Keratinocyte (primary cell): ENCODE data around the gene ZNF205. TPM values are rescaled to one million over a fixed set of nuclear protein-coding genes. Genes with fewer than 3 reads are reported as not detected.

Experiments
- DNase-seq: peaks from one replicate; pipeline ENCODE4 v3.0.0-alpha.2; 2011; ENCODE audit warnings: low read depth, missing footprints, low spot score
- FAIRE-seq: peaks from 2 replicates; lab custom pipeline; 2011; peaks lifted over from hg19 to GRCh38; lab: Jason Lieb, UNC
- H2AFZ ChIP-seq: 2 replicates; pipeline ENCODE4 v1.6.0; 2012; ENCODE audit warnings: low read length, control low read depth, inconsistent platforms; ENCODE audit not compliant: control insufficient read depth
- H3K27ac ChIP-seq: 2 replicates; pipeline ENCODE4 v1.5.1; 2011; ENCODE audit warnings: low read length; ENCODE audit not compliant: control insufficient read depth, insufficient read depth
- H3K27me3 ChIP-seq: 3 replicates; pipeline ENCODE4 v1.6.0; 2011; ENCODE audit warnings: low read length; ENCODE audit not compliant: control insufficient read depth, insufficient read depth; ENCODE audit errors: extremely low read depth
- H3K36me3 ChIP-seq, 2 experiments: 2 replicates in 1 of 2; 3 replicates in 1 of 2; pipeline ENCODE4 v1.5.1; 2011; ENCODE audit warnings: low read length in 2 of 2, mild to moderate bottlenecking in 1 of 2; ENCODE audit not compliant: control insufficient read depth in 2 of 2, insufficient read depth in 2 of 2; ENCODE audit errors: extremely low read depth in 1 of 2
- H3K4me1 ChIP-seq: 3 replicates; pipeline ENCODE4 v1.5.1; 2011; ENCODE audit warnings: low read length; ENCODE audit not compliant: control insufficient read depth, insufficient read depth; ENCODE audit errors: extremely low read depth
- H3K4me2 ChIP-seq: 3 replicates; pipeline ENCODE4 v1.6.0; 2011; ENCODE audit warnings: low read depth, low read length; ENCODE audit not compliant: control insufficient read depth, insufficient read depth; ENCODE audit errors: extremely low read depth
- H3K4me3 ChIP-seq, 3 experiments: fragments of 200-600 bp in 1 of 3; sonication (generic) in 1 of 3; 2 replicates in 2 of 3; 3 replicates in 1 of 3; pipeline ENCODE4 v1.5.1; 2011 to 2016; ENCODE audit warnings: low read length in 3 of 3, mild to moderate bottlenecking in 3 of 3, control low read depth in 2 of 3, inconsistent platforms in 1 of 3, low read depth in 1 of 3, mixed read lengths in 1 of 3, mixed run types in 1 of 3, moderate library complexity in 1 of 3; ENCODE audit not compliant: control insufficient read depth in 2 of 3, insufficient read depth in 2 of 3; ENCODE audit errors: extremely low read depth in 1 of 3
- H3K79me2 ChIP-seq: 2 replicates; pipeline ENCODE4 v1.6.0; 2012; ENCODE audit warnings: low read length; ENCODE audit not compliant: control insufficient read depth, insufficient read depth
- H3K9ac ChIP-seq: 3 replicates; pipeline ENCODE4 v1.6.0; 2011; ENCODE audit warnings: low read length; ENCODE audit not compliant: control insufficient read depth, insufficient read depth; ENCODE audit errors: extremely low read depth
- H3K9me1 ChIP-seq: 3 replicates; pipeline ENCODE4 v1.6.0; 2011; ENCODE audit warnings: low read length; ENCODE audit not compliant: control insufficient read depth, insufficient read depth; ENCODE audit errors: extremely low read depth
- H3K9me3 ChIP-seq: 2 replicates; pipeline ENCODE4 v1.5.1; 2012; ENCODE audit warnings: low read depth, low read length; ENCODE audit not compliant: control insufficient read depth
- H4K20me1 ChIP-seq: 3 replicates; pipeline ENCODE4 v1.6.0; 2011; ENCODE audit warnings: low read length; ENCODE audit not compliant: control insufficient read depth, insufficient read depth; ENCODE audit errors: extremely low read depth
- EZH2 ChIP-seq: IDR thresholded peaks from one replicate; pipeline ENCODE4 v1.6.1; 2012; ENCODE audit warnings: inconsistent platforms, mild to moderate bottlenecking, low read length, moderate library complexity
- dilution Hi-C: fragments of 300-500 bp; cut with MboI; formaldehyde crosslinking; loops from one replicate; pipeline ENCODE4 v1.7.0; 2020; ENCODE audit warnings: low sequenced_read_pairs; ENCODE audit not compliant: extremely low pct_ligation_motif_present
- polyA plus RNA-seq, 5 experiments: library from polyadenylated mRNA; depleted of rRNA in 3 of 5; stranded (reverse) in 3 of 5; stranded (forward) in 1 of 5; unstranded in 1 of 5; fragments of >200 nt; gene quantifications; 1 replicate in 1 of 5; 2 replicates in 3 of 5; 3 replicates in 1 of 5; pipeline versions ENCODE4 v1.2.1 to v1.2.3, GENCODE V29; 2011 to 2012; ENCODE audit warnings: missing spikeins in 2 of 5, low read depth in 1 of 5, low replicate concordance in 1 of 5
- TF ChIP-seq, protein P1 (sequence below), 3 experiments: IDR thresholded peaks in 1 of 3; conservative IDR thresholded peaks in 1 of 3; optimal IDR thresholded peaks in 1 of 3; 2 replicates in 2 of 3; 3 replicates in 1 of 3; pipeline versions ENCODE3 to v1.5.1; 2011; ENCODE audit warnings: low read length in 3 of 3, mild to moderate bottlenecking in 3 of 3, moderate library complexity in 2 of 3, control low read depth in 1 of 3, inconsistent platforms in 1 of 3; ENCODE audit not compliant: insufficient read depth in 2 of 3; ENCODE audit errors: extremely low read depth in 1 of 3

The ZNF205 gene
- polyA plus RNA-seq, 1 donor (not counting 4 experiments of a cell fraction or from before 2014, with no cell fraction given): 6.0 TPM

DNA sequence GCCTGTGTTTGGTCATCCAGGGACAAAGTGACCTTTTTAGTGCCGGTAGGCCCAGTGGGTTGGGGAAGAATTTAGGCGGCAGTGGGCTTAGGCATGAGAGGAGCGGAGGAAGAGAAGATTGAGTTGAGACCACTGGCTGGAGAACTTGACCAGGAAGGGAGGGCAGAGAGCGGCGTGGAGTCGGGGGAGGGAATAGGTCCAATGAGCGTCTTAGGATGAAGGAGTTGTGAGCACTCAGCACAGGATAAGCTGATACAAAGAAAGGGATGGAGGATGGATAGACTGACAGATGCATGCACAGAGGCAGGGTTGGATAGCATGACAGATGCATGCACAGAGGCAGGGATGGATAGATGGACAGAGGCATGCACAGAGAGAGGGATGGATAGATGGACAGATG lies 38.9 kb upstream of the ZNF205 start:
- no peak overlapping the region for H3K4me3 ChIP-seq

DNA sequence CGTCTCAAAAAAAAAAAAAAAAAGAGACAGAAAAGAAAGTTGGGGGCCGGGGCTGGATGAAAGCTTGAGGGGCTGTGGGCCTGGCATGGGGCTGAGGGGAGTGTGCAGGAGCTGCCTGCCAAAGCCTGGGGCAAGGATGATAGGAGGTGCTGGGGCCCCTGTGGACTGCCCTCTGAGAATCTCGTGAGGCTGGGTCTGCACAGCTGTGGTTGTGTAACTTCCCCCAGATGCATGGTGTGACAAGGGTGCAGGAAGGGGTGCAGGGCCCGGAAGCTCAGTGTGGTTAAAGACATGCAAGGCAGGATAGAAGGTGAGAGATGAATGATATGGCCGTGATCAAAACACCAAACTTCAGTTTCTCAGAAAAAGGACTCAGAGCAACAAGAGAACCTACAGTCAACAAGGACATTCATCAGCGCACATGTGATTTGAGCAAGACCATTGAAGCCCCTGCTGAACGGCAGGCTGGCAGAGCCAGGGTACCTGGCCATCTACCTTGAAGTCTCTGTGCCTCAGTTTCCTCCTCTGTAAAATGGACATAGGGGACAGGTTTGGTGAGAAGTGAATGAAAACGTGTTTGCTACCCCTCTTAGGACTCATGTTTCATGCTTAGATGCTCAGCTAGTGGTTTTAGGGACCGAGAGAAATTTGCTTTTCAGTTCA lies 37.4 kb upstream of the ZNF205 start:
- Histone ChIP-seq H3K27ac (no peak overlapping the region), H3K4me3 (no peak overlapping the region), H3K27me3 (peaks cover 16% of the 10 kb centered on the region), H3K79me2 (no peaks in the 10 kb centered on the region), H3K9ac (no peak overlapping the region), H4K20me1 (no peaks in the 10 kb centered on the region), H3K4me1 (no peaks in the 10 kb centered on the region), H2AFZ (no peak overlapping the region), H3K36me3 (no peaks in the 10 kb centered on the region), H3K9me1 (no peaks in the 10 kb centered on the region), H3K4me2 (no peak overlapping the region), H3K9me3 (no peaks in the 10 kb centered on the region)
- no peak for DNase-seq
- TF ChIP-seq EZH2: no peak
- TF ChIP-seq, protein P1, sequence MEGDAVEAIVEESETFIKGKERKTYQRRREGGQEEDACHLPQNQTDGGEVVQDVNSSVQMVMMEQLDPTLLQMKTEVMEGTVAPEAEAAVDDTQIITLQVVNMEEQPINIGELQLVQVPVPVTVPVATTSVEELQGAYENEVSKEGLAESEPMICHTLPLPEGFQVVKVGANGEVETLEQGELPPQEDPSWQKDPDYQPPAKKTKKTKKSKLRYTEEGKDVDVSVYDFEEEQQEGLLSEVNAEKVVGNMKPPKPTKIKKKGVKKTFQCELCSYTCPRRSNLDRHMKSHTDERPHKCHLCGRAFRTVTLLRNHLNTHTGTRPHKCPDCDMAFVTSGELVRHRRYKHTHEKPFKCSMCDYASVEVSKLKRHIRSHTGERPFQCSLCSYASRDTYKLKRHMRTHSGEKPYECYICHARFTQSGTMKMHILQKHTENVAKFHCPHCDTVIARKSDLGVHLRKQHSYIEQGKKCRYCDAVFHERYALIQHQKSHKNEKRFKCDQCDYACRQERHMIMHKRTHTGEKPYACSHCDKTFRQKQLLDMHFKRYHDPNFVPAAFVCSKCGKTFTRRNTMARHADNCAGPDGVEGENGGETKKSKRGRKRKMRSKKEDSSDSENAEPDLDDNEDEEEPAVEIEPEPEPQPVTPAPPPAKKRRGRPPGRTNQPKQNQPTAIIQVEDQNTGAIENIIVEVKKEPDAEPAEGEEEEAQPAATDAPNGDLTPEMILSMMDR (optimal IDR thresholded peaks at IDR 0.05 in 1 of 3, IDR thresholded peaks at IDR 0.05 in 1 of 3, conservative IDR thresholded peaks at IDR 0.05 in 1 of 3; ENCODE audit: extremely low read depth in 1 of 3, insufficient read depth in 2 of 3, low read length in 3 of 3): no peak
- no peak for FAIRE-seq
- dilution Hi-C loops: no loop called here

More for the DNA sequence above, 38.9 kb upstream of the ZNF205 start:
- no peaks in the 10 kb centered on the region for H3K36me3 ChIP-seq
- H3K27ac ChIP-seq: no peak overlapping the region
- DNase-seq (no peak), FAIRE-seq (no peak)
- no peaks in the 10 kb centered on the region for H3K9me1 ChIP-seq
- H3K9ac ChIP-seq: no peak overlapping the region
- no peaks in the 10 kb centered on the region for H3K9me3 ChIP-seq
- peaks cover 5% of the 10 kb centered on the region for H3K27me3 ChIP-seq
- no peaks in the 10 kb centered on the region for H3K79me2 ChIP-seq
- H3K4me2 ChIP-seq: no peak overlapping the region
- H4K20me1 ChIP-seq: no peaks in the 10 kb centered on the region
- H2AFZ ChIP-seq: no peak overlapping the region
- H3K4me1 ChIP-seq: no peaks in the 10 kb centered on the region
- TF ChIP-seq, protein P1 (optimal IDR thresholded peaks at IDR 0.05 in 1 of 3, IDR thresholded peaks at IDR 0.05 in 1 of 3, conservative IDR thresholded peaks at IDR 0.05 in 1 of 3; ENCODE audit: extremely low read depth in 1 of 3, insufficient read depth in 2 of 3, low read length in 3 of 3): no peak
- no peak for TF ChIP-seq EZH2
- dilution Hi-C loops: no loop called here
